Stimulated activated CD8-positive, alpha-beta memory T cell treated with anti-CD3 and anti-CD28 coated beads, Interleukin-15, amount 100 ng/mL, for 4 hours (primary cell): ENCODE measurements around the gene SNX21.
"Not testable (repeated sequence)": the region's sequence is repeated elsewhere in the genome, so short reads cannot be mapped to it uniquely, and the experiment has no call there.

Source experiments
- DNase-seq, 2 donors: peaks; one replicate each; pipeline ENCODE4 v3.0.0-alpha.2; 2020; ENCODE audit warnings: low read depth in 2 of 2

The SNX21 gene

GRCh38 chr20:45833030-45833882 is at the start of gene SNX21:
SNX21 (plus strand) TSS chr20:45833799; CDS start chr20:45833920, 121 bp downstream.
- no peak for DNase-seq

GRCh38 chr20:45788351-45788750 is 45.2 kb upstream of the SNX21 start:
- DNase-seq: no peak

- no peak for DNase-seq
These were observed 41.1 kb upstream of the SNX21 start for GRCh38 chr20:45792317-45793118.

- no peak for DNase-seq
These were observed 37.1 kb upstream of the SNX21 start for GRCh38 chr20:45796337-45797065.

- DNase-seq: not testable (repeated sequence)
These were observed 36.1 kb upstream of the SNX21 start for GRCh38 chr20:45797510-45797909.

GRCh38 chr20:45797955-45798354 is 35.6 kb upstream of the SNX21 start:
- not testable (repeated sequence) for DNase-seq

GRCh38 chr20:45798935-45799642 is 34.5 kb upstream of the SNX21 start:
- DNase-seq: peak; percentile 21 to 45

- no peak for DNase-seq
These were observed 31.7 kb upstream of the SNX21 start for GRCh38 chr20:45801851-45802250.

- no peak for DNase-seq
These were observed 23.2 kb upstream of the SNX21 start for GRCh38 chr20:45810191-45810970.

- DNase-seq: peak; percentile 81 to 91
These were observed 21.2 kb upstream of the SNX21 start, which contains the start of gene UBE2C for GRCh38 chr20:45812157-45813005. UBE2C (plus strand) TSS chr20:45812644; CDS start chr20:45812696, 52 bp downstream.

- no peak for DNase-seq
These were observed 20.6 kb upstream of the SNX21 start for GRCh38 chr20:45813006-45813340.

- no peak for DNase-seq
These were observed 20.1 kb upstream of the SNX21 start for GRCh38 chr20:45813489-45813888.

GRCh38 chr20:45814314-45814713 is 19.3 kb upstream of the SNX21 start:
- no peak for DNase-seq

- DNase-seq: no peak
These were observed 16.6 kb upstream of the SNX21 start for GRCh38 chr20:45816951-45817350.

GRCh38 chr20:45817376-45818194 is 16.0 kb upstream of the SNX21 start:
- no peak for DNase-seq

- DNase-seq: no peak
These were observed 15.4 kb upstream of the SNX21 start for GRCh38 chr20:45818239-45818638.

- no peak for DNase-seq
These were observed 14.1 kb upstream of the SNX21 start for GRCh38 chr20:45819466-45819865.

- DNase-seq: no peak
These were observed 11.7 kb upstream of the SNX21 start for GRCh38 chr20:45821947-45822346.

- DNase-seq: no peak
These were observed 10.7 kb upstream of the SNX21 start for GRCh38 chr20:45822857-45823256.
